Smooth muscle cell of the pulmonary artery (primary cell): ENCODE data around the gene EIF1B. TPM values are rescaled to one million over a fixed set of nuclear protein-coding genes. Genes with fewer than 3 reads are reported as not detected.

ENCODE experiments used
- total RNA-seq: library from RNA; depleted of rRNA; stranded (reverse); fragments of >200 nt; gene quantifications from 2 replicates; pipeline ENCODE4 v1.2.3, GENCODE V29; 2014

The EIF1B gene
- total RNA-seq, result 17.2 and 18.6 TPM in 2 replicates

DNA sequence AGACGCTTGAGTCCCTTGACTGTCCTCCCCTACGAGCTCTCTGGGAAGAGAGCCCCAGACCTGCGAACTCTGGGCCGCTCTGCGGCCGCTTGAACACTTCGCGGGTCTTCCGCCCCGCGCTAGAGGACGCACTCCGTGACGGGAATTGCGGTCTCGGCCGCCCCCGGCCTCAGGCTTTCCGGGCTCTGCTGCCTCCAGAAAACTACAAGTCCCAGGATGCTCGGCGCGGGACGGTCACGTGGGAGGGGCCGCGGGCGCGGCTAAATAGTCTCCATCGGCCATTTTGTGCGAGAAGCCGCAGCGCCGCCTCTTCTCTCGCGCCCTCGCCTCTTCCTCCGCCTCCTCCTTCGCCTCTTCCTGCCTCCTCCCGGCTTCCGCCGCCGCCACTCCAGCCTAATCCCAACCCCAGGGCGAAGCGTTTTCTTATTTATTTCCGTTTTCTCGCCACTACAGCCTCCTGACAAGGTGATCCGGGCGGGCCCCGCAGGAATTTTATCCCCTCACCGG, at the start of gene EIF1B:
TSS of gene EIF1B (plus strand) at position 290 of the 507 bp plus-strand sequence. CDS start 235 bp downstream, outside the sequence.

Other genes with a start within 250 kb of the EIF1B start
- 0.10 and 0.13 TPM in 2 replicates for gene ENTPD3, start 77.5 kb downstream of the EIF1B start, total RNA-seq
- 360 and 413 TPM in 2 replicates for gene RPL14, start 147.6 kb downstream of the EIF1B start, total RNA-seq
- 7.0 and 7.5 TPM in 2 replicates for gene ZNF619, start 167.4 kb downstream of the EIF1B start, total RNA-seq
- 0.83 and 2.0 TPM in 2 replicates for gene ZNF620, start 196.3 kb downstream of the EIF1B start, total RNA-seq
- gene ZNF621, start 215.3 kb downstream of the EIF1B start, total RNA-seq, result 18.5 and 19.9 TPM in 2 replicates